GM12878 (cell line): Measurements from ENCODE around the gene ALAD. TPM values are rescaled to one million over a fixed set of nuclear protein-coding genes. Genes with fewer than 3 reads are reported as not detected.

Source experiments
- ATAC-seq: fragments of 200-7000 bp; cut with Tn5 transposase; 3 replicates; pipeline ENCODE4 v1.9.1; 2020; ENCODE audit warnings: mild to moderate bottlenecking, moderate library complexity
- BruUV-seq: library from RNA; stranded (reverse); fragments of 400-500 nt; replicated peaks from 2 replicates; lab custom pipeline; 2021; lab: Mats Ljungman, UMichigan
- CTCF ChIA-PET: fragments of 300-600 bp; sonication (Branson Sonifier 250); formaldehyde crosslinking; extraction: SDS; loops from one replicate; lab custom pipeline; 2021; ENCODE audit warnings: inconsistent platforms; lab: Yijun Ruan, JAX
- POLR2A ChIA-PET: fragments of 350-600 bp; formaldehyde crosslinking; extraction: SDS; loops from one replicate; lab custom pipeline; 2021; ENCODE audit warnings: inconsistent platforms; lab: Charles Lee
- RAD21 ChIA-PET: fragments of 300-600 bp; sonication (Branson Sonifier 250); formaldehyde crosslinking; loops from one replicate; lab custom pipeline; 2023; ENCODE audit warnings: antibody characterized with exemption; ENCODE audit not compliant: unreplicated experiment; lab: Charles Lee
- SMC1A ChIA-PET: fragments of 300-600 bp; sonication (Branson Sonifier 250); formaldehyde crosslinking; loops from one replicate; lab custom pipeline; 2023; ENCODE audit not compliant: unreplicated experiment, uncharacterized antibody; lab: Charles Lee
- DNase-seq: peaks from one replicate; pipeline ENCODE4 v3.0.0-alpha.2; 2011; ENCODE audit warnings: low read depth, low spot score
- FAIRE-seq: peaks from 3 replicates; lab custom pipeline; 2011; peaks lifted over from hg19 to GRCh38; lab: Jason Lieb, UNC
- H2AFZ ChIP-seq: 2 replicates; pipeline ENCODE4 v1.6.0; 2011; ENCODE audit warnings: low read depth, low read length, control low read depth; ENCODE audit not compliant: control insufficient read depth
- H3K27ac ChIP-seq: 2 replicates; pipeline ENCODE4 v1.5.1; 2011; ENCODE audit warnings: control low read depth; ENCODE audit not compliant: control insufficient read depth, insufficient read depth
- H3K27me3 ChIP-seq, 2 experiments: replicated peaks in 1 of 2; 2 replicates each; pipeline versions ENCODE4 v1.6.0 to v1.6.1; 2011; ENCODE audit warnings: low read length in 1 of 2; ENCODE audit not compliant: control insufficient read depth in 2 of 2, insufficient read depth in 2 of 2
- H3K36me3 ChIP-seq, 2 experiments: 2 replicates each; pipeline ENCODE4 v1.5.1; 2011; ENCODE audit warnings: low read length in 1 of 2; ENCODE audit not compliant: control insufficient read depth in 2 of 2, insufficient read depth in 2 of 2
- H3K4me1 ChIP-seq: 2 replicates; pipeline ENCODE4 v1.6.1; 2011; ENCODE audit warnings: mild to moderate bottlenecking, low read length, moderate library complexity, mixed read lengths; ENCODE audit not compliant: control insufficient read depth, insufficient read depth
- H3K4me2 ChIP-seq: 2 replicates; pipeline ENCODE4 v1.6.0; 2011; ENCODE audit warnings: control low read depth; ENCODE audit not compliant: control insufficient read depth, insufficient read depth
- H3K4me3 ChIP-seq: fragments of 200-600 bp; sonication (generic); 2 replicates; pipeline ENCODE4 v1.5.1; 2016
- H3K79me2 ChIP-seq: 2 replicates; pipeline ENCODE4 v1.6.0; 2011; ENCODE audit warnings: low read length; ENCODE audit not compliant: control insufficient read depth, insufficient read depth
- H3K9ac ChIP-seq: 2 replicates; pipeline ENCODE4 v1.8.0; 2011; ENCODE audit warnings: low read length, control low read depth, mixed read lengths; ENCODE audit not compliant: control insufficient read depth, insufficient read depth
- H3K9me3 ChIP-seq: replicated peaks from 3 replicates; pipeline ENCODE4 v1.5.1; 2011; ENCODE audit warnings: mild to moderate bottlenecking, low read length; ENCODE audit not compliant: control insufficient read depth, insufficient read depth
- H4K20me1 ChIP-seq: 2 replicates; pipeline ENCODE4 v1.6.0; 2011; ENCODE audit not compliant: control insufficient read depth, insufficient read depth
- BCL11A ChIP-seq: IDR thresholded peaks from 2 replicates; pipeline ENCODE4 v1.6.1; 2011; ENCODE audit warnings: low read depth, low read length
- CREM ChIP-seq: IDR thresholded peaks from 2 replicates; pipeline ENCODE4 v1.6.1; 2014; ENCODE audit warnings: antibody characterized with exemption, low read depth
- EED ChIP-seq: sonication (generic); IDR thresholded peaks from 2 replicates; pipeline ENCODE4 v1.6.1; 2016; ENCODE audit warnings: antibody characterized with exemption, low read depth
- KAT2A ChIP-seq: conservative IDR thresholded peaks from 2 replicates; pipeline ENCODE4 v1.6.1; 2011; ENCODE audit warnings: low read depth, low read length; ENCODE audit not compliant: control insufficient read depth
- MEF2B ChIP-seq: fragments of 450-650 bp; IDR thresholded peaks from 2 replicates; pipeline ENCODE4 v1.6.1; 2018; ENCODE audit warnings: mild to moderate bottlenecking, moderate library complexity; ENCODE audit not compliant: partially characterized antibody, poor library complexity, severe bottlenecking
- MTA3 ChIP-seq: IDR thresholded peaks from 2 replicates; pipeline ENCODE4 v1.6.1; 2012; ENCODE audit warnings: low read length, inconsistent platforms, borderline replicate concordance
- MXI1 ChIP-seq: fragments of 150-350 bp; IDR thresholded peaks from 2 replicates; pipeline ENCODE4 v1.6.1; 2011; ENCODE audit warnings: low read depth, mild to moderate bottlenecking, inconsistent platforms, low read length, improper control_type of control experiment
- POLR2AphosphoS2 ChIP-seq: IDR thresholded peaks from 2 replicates; pipeline ENCODE4 v1.6.1; 2011; ENCODE audit warnings: low read depth, mild to moderate bottlenecking, low read length, improper control_type of control experiment, moderate library complexity
- POU2F2 ChIP-seq: IDR thresholded peaks from 3 replicates; pipeline ENCODE4 v1.6.1; 2011; ENCODE audit warnings: low read depth, mild to moderate bottlenecking, low read length, borderline replicate concordance
- RUNX3 ChIP-seq: IDR thresholded peaks from 2 replicates; pipeline ENCODE4 v1.6.1; 2012; ENCODE audit warnings: low read length, inconsistent platforms
- SPI1 ChIP-seq: IDR thresholded peaks from 2 replicates; pipeline ENCODE4 v1.6.1; 2011; ENCODE audit warnings: low read depth, mild to moderate bottlenecking, low read length, moderate library complexity, borderline replicate concordance; ENCODE audit not compliant: insufficient read depth
- SREBF1 ChIP-seq: IDR thresholded peaks from 2 replicates; pipeline ENCODE4 v1.6.1; 2012; ENCODE audit warnings: mild to moderate bottlenecking, low read length
- SUPT20H ChIP-seq: IDR thresholded peaks from 2 replicates; pipeline ENCODE4 v1.6.1; 2011; ENCODE audit warnings: low read depth, mild to moderate bottlenecking, low read length, moderate library complexity, borderline replicate concordance; ENCODE audit not compliant: control insufficient read depth
- SUZ12 ChIP-seq: fragments of 200-600 bp; sonication (generic); IDR thresholded peaks from one replicate; pipeline ENCODE4 v1.6.1; 2018; ENCODE audit warnings: antibody characterized with exemption, mild to moderate bottlenecking; ENCODE audit not compliant: unreplicated experiment
- TCF3 ChIP-seq: IDR thresholded peaks from 2 replicates; pipeline ENCODE4 v1.6.1; 2012; ENCODE audit warnings: low read depth, mild to moderate bottlenecking, low read length, borderline replicate concordance; ENCODE audit not compliant: insufficient read depth
- WGBS: methylation state at CpG from one replicate; pipeline ENCODE4 v1.1.6; 2016; ENCODE audit warnings: low lambda C conversion rate; ENCODE audit not compliant: insufficient replicate concordance, insufficient coverage; ENCODE audit errors: missing lambda C conversion rate; 5-methylcytosine and 5-hydroxymethylcytosine counted together
- in situ Hi-C: fragments of 300-500 bp; cut with MboI; formaldehyde crosslinking; loops from 9 replicates; pipeline ENCODE4 v1.14.3; 2018; ENCODE audit warnings: mixed read lengths
- intact Hi-C: fragments of 100-400 bp; cut with micrococcal nuclease; formaldehyde crosslinking; loops from one replicate; pipeline ENCODE4 v1.14.2; 2022; ENCODE audit not compliant: unreplicated experiment
- polyA plus RNA-seq, 11 experiments: library from polyadenylated mRNA; depleted of rRNA in 4 of 11; unstranded in 6 of 11; stranded (reverse) in 5 of 11; fragments of >200 nt; fragmentation: Nextera tagmentation in 4 of 11; fragmentation: Illumina TruSeq in 1 of 11; extraction: Ambion mirVana in 4 of 11; extraction: Trizol in 1 of 11; gene quantifications; 1 replicate in 1 of 11; 2 replicates in 10 of 11; pipeline versions ENCODE4 v1.2.1 to v1.2.3, GENCODE V29; 2011 to 2016; ENCODE audit warnings: inconsistent platforms in 2 of 11, missing spikeins in 2 of 11, low read depth in 1 of 11
- total RNA-seq, 4 experiments: library from RNA; depleted of rRNA in 3 of 4; stranded (reverse); fragments of >200 nt in 3 of 4; fragmentation: Illumina TruSeq in 1 of 4; extraction: Trizol in 1 of 4; gene quantifications; 2 replicates each; pipeline versions ENCODE4 v1.2.1 to v1.2.3, GENCODE V29; 2013 to 2021
- TF ChIP-seq, protein P1 (sequence below): fragments of 450-650 bp; IDR thresholded peaks from 2 replicates; pipeline ENCODE4 v1.6.1; 2017; ENCODE audit warnings: mild to moderate bottlenecking, moderate library complexity
- TF ChIP-seq, protein P2 (sequence below): fragments of 450-650 bp; IDR thresholded peaks from 2 replicates; pipeline ENCODE4 v1.6.1; 2016; ENCODE audit warnings: mild to moderate bottlenecking
- TF ChIP-seq, protein P3 (sequence below): fragments of 450-650 bp; IDR thresholded peaks from 2 replicates; pipeline ENCODE4 v1.6.1; 2016; ENCODE audit warnings: mild to moderate bottlenecking

ALAD gene
- total and polyA plus RNA-seq, 10 of the 15 experiments (the other 5 are each of a cell fraction or from before 2014, with no cell fraction given): 2.4 to 21.6 (median 12.9) TPM

DNA sequence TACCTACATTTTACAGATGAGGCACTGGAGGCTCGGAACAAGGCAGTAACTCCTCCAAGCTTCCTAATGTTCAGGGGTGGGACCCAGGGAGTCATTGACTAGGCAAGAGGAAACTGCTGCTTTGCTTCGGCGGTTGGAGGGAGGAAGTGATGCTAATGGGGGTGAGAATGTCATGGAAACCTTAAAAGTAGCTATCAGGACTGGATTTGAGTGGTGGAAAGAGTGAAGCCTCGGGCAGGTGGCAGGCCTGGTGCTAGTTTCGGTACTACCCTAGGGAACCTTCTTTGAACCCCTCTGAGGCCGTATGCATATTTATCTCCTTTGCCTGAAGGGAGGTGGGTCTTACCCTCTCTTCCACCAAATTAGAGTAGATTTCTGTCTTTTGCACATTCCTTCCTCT is 50.1 kb downstream of the ALAD start:
- 0 out of 2 replicates have a peak overlapping the region, but pooled peaks have one; percentile 66 for H3K4me3 ChIP-seq
- DNase-seq (peak; percentile 35), FAIRE-seq (peak; percentile 13), ATAC-seq (peak; percentile 56)
- H3K4me1 ChIP-seq: peaks cover 19% of the 10 kb centered on the region
- no peaks in the 10 kb centered on the region for H4K20me1 ChIP-seq
- BruUV-seq: no TSS peak
- intact Hi-C loops: no loop called here
- ChIA-PET SMC1A (interaction anchor here (1.0 to 1.6 kb wide), 5 partner anchors 9 to 161 kb away, joined by 3 to 7 read pairs (median 3); partner anchors contain the start of genes ALAD and FKBP15), POLR2A (interaction anchor here (0.6 to 1.7 kb wide), 4 partner anchors 10 to 60 kb away, joined by 4 to 5 read pairs (median 5); partner anchors contain the start of genes HDHD3 and POLE3), CTCF (interaction anchor here (1.1 to 2.6 kb wide), 9 partner anchors 9 to 231 kb away, joined by 3 to 12 read pairs (median 4); partner anchors contain the start of genes ALAD, CDC26, PRPF4 and WDR31), RAD21 (interaction anchor here (0.9 to 1.4 kb wide), 2 partner anchors 11 to 50 kb away, joined by 3 to 4 read pairs; partner anchors contain the start of genes ALAD and WDR31)
- H3K9me3 ChIP-seq: no peaks in the 10 kb centered on the region
- H3K27me3 ChIP-seq: no peaks in the 10 kb centered on the region; a peak in 2 of 4 replicates
- H3K9ac ChIP-seq: no peak overlapping the region
- H3K4me2 ChIP-seq: peak overlapping the region; percentile 39
- WGBS: 30% methylated on average over 6 of the region's 6 CpGs
- H2AFZ ChIP-seq: peak overlapping the region; percentile 30; the same call in 1 of the 2 replicates
- no peaks in the 10 kb centered on the region for H3K79me2 ChIP-seq
- H3K27ac ChIP-seq: peak overlapping the region; percentile 7
- in situ Hi-C loops: no loop called here
- H3K36me3 ChIP-seq: no peaks in the 10 kb centered on the region
- TF ChIP-seq EED: peak; percentile 42; the same call in 1 of the 2 replicates
- TF ChIP-seq, protein P1, sequence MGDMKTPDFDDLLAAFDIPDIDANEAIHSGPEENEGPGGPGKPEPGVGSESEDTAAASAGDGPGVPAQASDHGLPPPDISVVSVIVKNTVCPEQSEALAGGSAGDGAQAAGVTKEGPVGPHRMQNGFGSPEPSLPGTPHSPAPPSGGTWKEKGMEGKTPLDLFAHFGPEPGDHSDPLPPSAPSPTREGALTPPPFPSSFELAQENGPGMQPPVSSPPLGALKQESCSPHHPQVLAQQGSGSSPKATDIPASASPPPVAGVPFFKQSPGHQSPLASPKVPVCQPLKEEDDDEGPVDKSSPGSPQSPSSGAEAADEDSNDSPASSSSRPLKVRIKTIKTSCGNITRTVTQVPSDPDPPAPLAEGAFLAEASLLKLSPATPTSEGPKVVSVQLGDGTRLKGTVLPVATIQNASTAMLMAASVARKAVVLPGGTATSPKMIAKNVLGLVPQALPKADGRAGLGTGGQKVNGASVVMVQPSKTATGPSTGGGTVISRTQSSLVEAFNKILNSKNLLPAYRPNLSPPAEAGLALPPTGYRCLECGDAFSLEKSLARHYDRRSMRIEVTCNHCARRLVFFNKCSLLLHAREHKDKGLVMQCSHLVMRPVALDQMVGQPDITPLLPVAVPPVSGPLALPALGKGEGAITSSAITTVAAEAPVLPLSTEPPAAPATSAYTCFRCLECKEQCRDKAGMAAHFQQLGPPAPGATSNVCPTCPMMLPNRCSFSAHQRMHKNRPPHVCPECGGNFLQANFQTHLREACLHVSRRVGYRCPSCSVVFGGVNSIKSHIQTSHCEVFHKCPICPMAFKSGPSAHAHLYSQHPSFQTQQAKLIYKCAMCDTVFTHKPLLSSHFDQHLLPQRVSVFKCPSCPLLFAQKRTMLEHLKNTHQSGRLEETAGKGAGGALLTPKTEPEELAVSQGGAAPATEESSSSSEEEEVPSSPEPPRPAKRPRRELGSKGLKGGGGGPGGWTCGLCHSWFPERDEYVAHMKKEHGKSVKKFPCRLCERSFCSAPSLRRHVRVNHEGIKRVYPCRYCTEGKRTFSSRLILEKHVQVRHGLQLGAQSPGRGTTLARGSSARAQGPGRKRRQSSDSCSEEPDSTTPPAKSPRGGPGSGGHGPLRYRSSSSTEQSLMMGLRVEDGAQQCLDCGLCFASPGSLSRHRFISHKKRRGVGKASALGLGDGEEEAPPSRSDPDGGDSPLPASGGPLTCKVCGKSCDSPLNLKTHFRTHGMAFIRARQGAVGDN: no peak
- no peak for TF ChIP-seq BCL11A
- no peak for TF ChIP-seq MEF2B
- no peak; the same call in none of the 2 replicates for TF ChIP-seq RUNX3
- 0 out of 2 replicates have a peak, but pooled peaks have one; percentile 28 for TF ChIP-seq CREM
- TF ChIP-seq SUPT20H: no peak
- TF ChIP-seq, protein P2, sequence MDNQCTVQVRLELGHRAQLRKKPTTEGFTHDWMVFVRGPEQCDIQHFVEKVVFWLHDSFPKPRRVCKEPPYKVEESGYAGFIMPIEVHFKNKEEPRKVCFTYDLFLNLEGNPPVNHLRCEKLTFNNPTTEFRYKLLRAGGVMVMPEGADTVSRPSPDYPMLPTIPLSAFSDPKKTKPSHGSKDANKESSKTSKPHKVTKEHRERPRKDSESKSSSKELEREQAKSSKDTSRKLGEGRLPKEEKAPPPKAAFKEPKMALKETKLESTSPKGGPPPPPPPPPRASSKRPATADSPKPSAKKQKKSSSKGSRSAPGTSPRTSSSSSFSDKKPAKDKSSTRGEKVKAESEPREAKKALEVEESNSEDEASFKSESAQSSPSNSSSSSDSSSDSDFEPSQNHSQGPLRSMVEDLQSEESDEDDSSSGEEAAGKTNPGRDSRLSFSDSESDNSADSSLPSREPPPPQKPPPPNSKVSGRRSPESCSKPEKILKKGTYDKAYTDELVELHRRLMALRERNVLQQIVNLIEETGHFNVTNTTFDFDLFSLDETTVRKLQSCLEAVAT: no peak
- TF ChIP-seq POU2F2: peak; percentile 42; the same call in 1 of the 3 replicates
- TF ChIP-seq, protein P3, sequence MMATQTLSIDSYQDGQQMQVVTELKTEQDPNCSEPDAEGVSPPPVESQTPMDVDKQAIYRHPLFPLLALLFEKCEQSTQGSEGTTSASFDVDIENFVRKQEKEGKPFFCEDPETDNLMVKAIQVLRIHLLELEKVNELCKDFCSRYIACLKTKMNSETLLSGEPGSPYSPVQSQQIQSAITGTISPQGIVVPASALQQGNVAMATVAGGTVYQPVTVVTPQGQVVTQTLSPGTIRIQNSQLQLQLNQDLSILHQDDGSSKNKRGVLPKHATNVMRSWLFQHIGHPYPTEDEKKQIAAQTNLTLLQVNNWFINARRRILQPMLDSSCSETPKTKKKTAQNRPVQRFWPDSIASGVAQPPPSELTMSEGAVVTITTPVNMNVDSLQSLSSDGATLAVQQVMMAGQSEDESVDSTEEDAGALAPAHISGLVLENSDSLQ: no peak
- TF ChIP-seq SUZ12: no peak
- 0 out of 2 replicates have a peak, but pooled peaks have one; percentile 42 for TF ChIP-seq MTA3
- no peak for TF ChIP-seq KAT2A
- no peak for TF ChIP-seq MXI1
- TF ChIP-seq SPI1: peak; percentile 80
- no peak for TF ChIP-seq POLR2AphosphoS2
- TF ChIP-seq SREBF1: no peak
- 0 out of 2 replicates have a peak, but pooled peaks have one; percentile 53 for TF ChIP-seq TCF3
